WTC11 (cell line): ENCODE measurements around the gene ELMO1.

Source experiments
- CBFB ChIP-seq: sonication (generic); formaldehyde crosslinking; IDR thresholded peaks from 2 replicates; pipeline ENCODE4 v1.8.1; 2022; ENCODE audit warnings: mild to moderate bottlenecking, low read depth, missing genetic modification reagents
- CTCF ChIP-seq: fragments of 200-600 bp; IDR thresholded peaks from 2 replicates; pipeline ENCODE4 v1.8.0; 2022; ENCODE audit warnings: antibody characterized with exemption
- ELF4 ChIP-seq: sonication (generic); formaldehyde crosslinking; IDR thresholded peaks from 2 replicates; pipeline ENCODE4 v1.8.1; 2022; ENCODE audit warnings: low read depth, mild to moderate bottlenecking, moderate library complexity, missing genetic modification reagents
- ERG ChIP-seq: fragments of 250-450 bp; sonication (Bioruptor Pico); IDR thresholded peaks from 2 replicates; pipeline ENCODE4 v1.8.0; 2021; ENCODE audit warnings: mild to moderate bottlenecking
- IRF1 ChIP-seq: sonication (generic); formaldehyde crosslinking; IDR thresholded peaks from 2 replicates; pipeline ENCODE4 v1.8.0; 2023; ENCODE audit warnings: missing genetic modification reagents
- NFE2L1 ChIP-seq: sonication (generic); formaldehyde crosslinking; IDR thresholded peaks from 2 replicates; pipeline ENCODE4 v1.8.1; 2023; ENCODE audit warnings: missing genetic modification reagents
- NR1H2 ChIP-seq: sonication (generic); formaldehyde crosslinking; IDR thresholded peaks from 2 replicates; pipeline ENCODE4 v1.9.0; 2021; ENCODE audit warnings: mild to moderate bottlenecking, moderate library complexity, missing genetic modification reagents
- SOX15 ChIP-seq: fragments of 250-450 bp; sonication (Bioruptor Pico); IDR thresholded peaks from 2 replicates; pipeline ENCODE4 v1.9.0; 2021; ENCODE audit warnings: mild to moderate bottlenecking
- SP1 ChIP-seq: sonication (generic); formaldehyde crosslinking; conservative IDR thresholded peaks from 2 replicates; pipeline ENCODE4 v1.8.1; 2022; ENCODE audit warnings: missing genetic modification reagents
- TCF7 ChIP-seq: sonication (generic); formaldehyde crosslinking; IDR thresholded peaks from 2 replicates; pipeline ENCODE4 v1.8.0; 2022; ENCODE audit warnings: mild to moderate bottlenecking, low read depth, missing genetic modification reagents, moderate library complexity
- TP53 ChIP-seq: sonication (generic); formaldehyde crosslinking; IDR thresholded peaks from 2 replicates; pipeline ENCODE4 v1.8.1; 2023; ENCODE audit warnings: mild to moderate bottlenecking, missing genetic modification reagents
- ZBTB21 ChIP-seq: sonication (generic); formaldehyde crosslinking; IDR thresholded peaks from 2 replicates; pipeline ENCODE4 v1.8.1; 2023; ENCODE audit warnings: mild to moderate bottlenecking, missing genetic modification reagents, borderline replicate concordance
- ZNF281 ChIP-seq: sonication (generic); formaldehyde crosslinking; IDR thresholded peaks from 2 replicates; pipeline ENCODE4 v1.8.0; 2023; ENCODE audit warnings: mild to moderate bottlenecking, missing genetic modification reagents

GRCh38 chr7:37405128-37405527 is 43.5 kb downstream of the ELMO1 start:
- TF ChIP-seq CTCF (no peak), IRF1 (CRISPR knock-in tag) (no peak), TCF7 (no peak), NR1H2 (no peak), ERG (CRISPR knock-in tag) (no peak), CBFB (no peak), TP53 (CRISPR knock-in tag) (no peak), SOX15 (CRISPR knock-in tag) (no peak), SP1 (CRISPR knock-in tag) (no peak), ZBTB21 (no peak), NFE2L1 (CRISPR knock-in tag) (no peak), ZNF281 (CRISPR knock-in tag) (no peak), ELF4 (CRISPR knock-in tag) (no peak)
